HepG2 (cell line): ENCODE data around the gene SDK1. TPM values are rescaled to one million over a fixed set of nuclear protein-coding genes. Genes with fewer than 3 reads are reported as not detected.

ENCODE experiments used
- ATAC-seq: fragments of 200-7000 bp; cut with Tn5 transposase; 3 replicates; pipeline ENCODE4 v1.9.1; 2020; ENCODE audit warnings: mild to moderate bottlenecking, moderate library complexity
- BruUV-seq: library from RNA; stranded (reverse); fragments of 400-500 nt; replicated peaks from 2 replicates; lab custom pipeline; 2021; lab: Mats Ljungman, UMichigan
- CTCF ChIA-PET: fragments of 300-600 bp; formaldehyde crosslinking; extraction: SDS; loops from one replicate; lab custom pipeline; 2021; ENCODE audit warnings: low total read pairs, inconsistent platforms, low intra/inter-chr PET ratio; lab: Yijun Ruan, JAX
- POLR2A ChIA-PET: fragments of 350-600 bp; sonication (Branson Sonifier 250); formaldehyde crosslinking; loops from one replicate; lab custom pipeline; 2020; ENCODE audit warnings: antibody characterized with exemption, inconsistent platforms; lab: Yijun Ruan, JAX
- DNase-seq: peaks from one replicate; pipeline ENCODE4 v3.0.0-alpha.2; 2015; ENCODE audit warnings: low spot score
- FAIRE-seq: peaks from 3 replicates; lab custom pipeline; 2011; peaks lifted over from hg19 to GRCh38; lab: Jason Lieb, UNC
- H2AFZ ChIP-seq: one replicate; pipeline ENCODE4 v1.6.1; 2011; ENCODE audit warnings: low read length, inconsistent platforms
- H3K27ac ChIP-seq: fragments of 300-600 bp; 3 replicates; pipeline ENCODE4 v1.8.0; 2011; ENCODE audit warnings: mixed run types, mild to moderate bottlenecking, mixed read lengths, low read length, inconsistent platforms; ENCODE audit not compliant: insufficient read depth; ENCODE audit errors: extremely low read length
- H3K27me3 ChIP-seq, 2 experiments: fragments of 200-600 bp in 1 of 2; 2 replicates in 1 of 2; 3 replicates in 1 of 2; pipeline versions ENCODE4 v1.6.0 to v1.8.0; 2011; ENCODE audit warnings: low read length in 2 of 2, mild to moderate bottlenecking in 2 of 2, moderate library complexity in 2 of 2, inconsistent platforms in 1 of 2; ENCODE audit not compliant: insufficient read depth in 2 of 2, control insufficient read depth in 1 of 2
- H3K36me3 ChIP-seq, 2 experiments: fragments of 200-600 bp in 1 of 2; replicated peaks in 1 of 2; 2 replicates in 1 of 2; 3 replicates in 1 of 2; pipeline versions ENCODE4 v1.5.1 to v1.8.0; 2011; ENCODE audit warnings: low read length in 2 of 2, inconsistent platforms in 1 of 2; ENCODE audit not compliant: insufficient read depth in 2 of 2, control insufficient read depth in 1 of 2
- H3K4me1 ChIP-seq: 2 replicates; pipeline ENCODE4 v1.5.1; 2012; ENCODE audit warnings: low read length, inconsistent platforms; ENCODE audit not compliant: insufficient read depth
- H3K4me2 ChIP-seq: 2 replicates; pipeline ENCODE4 v1.6.0; 2011; ENCODE audit warnings: low read depth, low read length, inconsistent platforms
- H3K4me3 ChIP-seq, 3 experiments: fragments of 200-600 bp in 1 of 3; sonication (generic), shearing (Covaris generic) in 1 of 3; replicated peaks in 1 of 3; 2 replicates each; pipeline ENCODE4 v1.5.1; 2011 to 2016; ENCODE audit warnings: low read length in 3 of 3, inconsistent platforms in 2 of 3, low read depth in 2 of 3, mild to moderate bottlenecking in 2 of 3, control low read depth in 1 of 3, mixed read lengths in 1 of 3; ENCODE audit not compliant: insufficient read depth in 1 of 3
- H3K79me2 ChIP-seq: one replicate; pipeline ENCODE4 v1.6.1; 2011; ENCODE audit warnings: low read length, inconsistent platforms; ENCODE audit not compliant: insufficient read depth
- H3K9ac ChIP-seq: 2 replicates; pipeline ENCODE4 v1.6.0; 2011; ENCODE audit warnings: mild to moderate bottlenecking, low read depth, low read length, inconsistent platforms; ENCODE audit not compliant: insufficient read depth
- H3K9me3 ChIP-seq: 2 replicates; pipeline ENCODE4 v1.5.1; 2012; ENCODE audit warnings: mild to moderate bottlenecking, low read length
- H4K20me1 ChIP-seq: 2 replicates; pipeline ENCODE4 v1.6.0; 2011; ENCODE audit warnings: inconsistent platforms, mild to moderate bottlenecking, low read length, moderate library complexity; ENCODE audit not compliant: insufficient read depth
- BRD4 ChIP-seq: sonication (generic); formaldehyde crosslinking; IDR thresholded peaks from 2 replicates; pipeline ENCODE4 v1.4.0; 2020; ENCODE audit warnings: missing genetic modification reagents
- CEBPB ChIP-seq: IDR thresholded peaks from 2 replicates; pipeline ENCODE4 v1.6.1; 2011; ENCODE audit warnings: low read depth, low read length, improper control_type of control experiment, borderline replicate concordance
- ERF ChIP-seq: IDR thresholded peaks from 2 replicates; pipeline ENCODE4 v1.6.1; 2018; ENCODE audit warnings: missing biosample characterization, missing genetic modification reagents
- FOXP4 ChIP-seq: sonication (generic); formaldehyde crosslinking; IDR thresholded peaks from 2 replicates; pipeline ENCODE4 v1.4.0; 2020; ENCODE audit warnings: missing genetic modification reagents
- HIC2 ChIP-seq: sonication (generic); formaldehyde crosslinking; IDR thresholded peaks from 2 replicates; pipeline ENCODE4 v1.9.0; 2022; ENCODE audit warnings: low read depth, missing genetic modification reagents
- HOXA3 ChIP-seq: sonication (generic); formaldehyde crosslinking; IDR thresholded peaks from 2 replicates; pipeline ENCODE4 v1.5.0; 2020; ENCODE audit warnings: missing genetic modification reagents
- KDM1A ChIP-seq: IDR thresholded peaks from 2 replicates; pipeline ENCODE4 v1.6.1; 2016; ENCODE audit warnings: missing compliant biosample characterization
- PHF20 ChIP-seq: sonication (generic); formaldehyde crosslinking; IDR thresholded peaks from 2 replicates; pipeline ENCODE4 v1.5.0; 2020; ENCODE audit warnings: mild to moderate bottlenecking, missing genetic modification reagents
- RFX1 ChIP-seq: fragments of 450-650 bp; IDR thresholded peaks from 2 replicates; pipeline ENCODE4 v1.6.1; 2017
- SNRNP70 ChIP-seq: fragments of 200-400 bp; formaldehyde crosslinking; IDR thresholded peaks from 2 replicates; pipeline ENCODE4 v1.6.1; 2017; ENCODE audit warnings: mild to moderate bottlenecking, low read depth, low read length, moderate library complexity
- SOX6 ChIP-seq, 2 experiments: fragments of 450-650 bp in 1 of 2; sonication (generic) in 1 of 2; formaldehyde crosslinking in 1 of 2; IDR thresholded peaks; 2 replicates each; pipeline versions ENCODE4 v1.4.0 to v1.6.1; 2017 to 2020; ENCODE audit warnings: antibody characterized with exemption in 1 of 2, mild to moderate bottlenecking in 1 of 2, missing genetic modification reagents in 1 of 2
- SP140L ChIP-seq: sonication (generic); formaldehyde crosslinking; IDR thresholded peaks from 2 replicates; pipeline ENCODE4 v1.4.0; 2020; ENCODE audit warnings: missing genetic modification reagents, borderline replicate concordance
- TAF1 ChIP-seq: sonication (generic); formaldehyde crosslinking; IDR thresholded peaks from 2 replicates; pipeline ENCODE4 v1.4.0; 2020; ENCODE audit warnings: missing genetic modification reagents
- TBL1XR1 ChIP-seq: fragments of 150-350 bp; IDR thresholded peaks from 2 replicates; pipeline ENCODE4 v1.6.1; 2014; ENCODE audit warnings: borderline replicate concordance, low read length; ENCODE audit not compliant: partially characterized antibody
- XBP1 ChIP-seq: sonication (generic); formaldehyde crosslinking; IDR thresholded peaks from 2 replicates; pipeline ENCODE4 v1.5.0; 2020; ENCODE audit warnings: missing genetic modification reagents
- ZNF253 ChIP-seq: sonication (generic); formaldehyde crosslinking; IDR thresholded peaks from 2 replicates; pipeline ENCODE4 v1.8.0; 2022; ENCODE audit warnings: mild to moderate bottlenecking, missing genetic modification reagents, borderline replicate concordance
- ZNF34 ChIP-seq: sonication (generic); formaldehyde crosslinking; IDR thresholded peaks from 2 replicates; pipeline ENCODE4 v1.4.0; 2020; ENCODE audit warnings: mild to moderate bottlenecking, missing genetic modification reagents, borderline replicate concordance
- ZNF468 ChIP-seq: sonication (generic); formaldehyde crosslinking; IDR thresholded peaks from 2 replicates; pipeline ENCODE4 v1.8.0; 2022; ENCODE audit warnings: mild to moderate bottlenecking, moderate library complexity, missing genetic modification reagents
- ZNF784 ChIP-seq: sonication (generic); formaldehyde crosslinking; IDR thresholded peaks from 2 replicates; pipeline ENCODE4 v1.5.1; 2020; ENCODE audit warnings: missing genetic modification reagents, mild to moderate bottlenecking, borderline replicate concordance
- ZNF883 ChIP-seq: sonication (generic); formaldehyde crosslinking; IDR thresholded peaks from 2 replicates; pipeline ENCODE4 v1.5.1; 2020; ENCODE audit warnings: mild to moderate bottlenecking, missing genetic modification reagents; ENCODE audit errors: not compliant biosample characterization
- WGBS: methylation state at CpG from one replicate; pipeline ENCODE4 v1.1.6; 2017; ENCODE audit warnings: low lambda C conversion rate; 5-methylcytosine and 5-hydroxymethylcytosine counted together
- in situ Hi-C: cut with HindIII; loops from 2 replicates; pipeline ENCODE4 v1.10.0; 2017; ENCODE audit warnings: low pct_unique_long_range_greater_than_20kb; ENCODE audit not compliant: extremely low pct_ligation_motif_present
- intact Hi-C: fragments of 100-400 bp; cut with micrococcal nuclease; formaldehyde crosslinking; loops from one replicate; pipeline ENCODE4 v1.10.0; 2022; ENCODE audit not compliant: unreplicated experiment
- polyA plus RNA-seq, 8 experiments: library from polyadenylated mRNA; depleted of rRNA in 3 of 8; stranded (reverse) in 7 of 8; unstranded in 1 of 8; fragments of >200 nt; fragmentation: Illumina TruSeq in 4 of 8; extraction: Trizol in 4 of 8; gene quantifications; 2 replicates each; pipeline versions ENCODE4 v1.2.1 to v1.2.3, GENCODE V29; 2011 to 2016; ENCODE audit warnings: low read depth in 4 of 8, missing spikeins in 1 of 8, mixed read lengths in 1 of 8; ENCODE audit not compliant: insufficient read depth in 1 of 8
- total RNA-seq, 5 experiments: library from RNA; depleted of rRNA; stranded (reverse); fragments of >200 nt; fragmentation: Illumina TruSeq; extraction: Trizol; gene quantifications; 2 replicates each; pipeline ENCODE4 v1.2.3, GENCODE V29; 2016; ENCODE audit warnings: low read depth in 1 of 5

Gene SDK1
- total and polyA plus RNA-seq, 2 of the 13 experiments (the other 11 are each of a cell fraction or from before 2014, with no cell fraction given): 0.35 to 2.4 TPM

- no peak overlapping the region for H3K9ac ChIP-seq
- in situ Hi-C loops: no loop called here
- TF ChIP-seq SP140L (no peak), ERF (CRISPR knock-in tag) (no peak), ZNF34 (CRISPR knock-in tag) (no peak), HOXA3 (CRISPR knock-in tag) (no peak), ZNF784 (no peak), HIC2 (CRISPR knock-in tag) (no peak), TAF1 (no peak), KDM1A (CRISPR knock-in tag) (no peak), PHF20 (CRISPR knock-in tag) (no peak), RFX1 (no peak), FOXP4 (CRISPR knock-in tag) (no peak), XBP1 (CRISPR knock-in tag) (no peak), SNRNP70 (no peak), SOX6 (IDR thresholded peaks at IDR 0.05) (no peak), SOX6 (CRISPR knock-in tag; IDR thresholded peaks at IDR 0.05) (no peak), TBL1XR1 (no peak), ZNF253 (CRISPR knock-in tag) (no peak), ZNF468 (no peak), BRD4 (CRISPR knock-in tag) (no peak), CEBPB (no peak), ZNF883 (no peak)
- no peak overlapping the region for H3K27ac ChIP-seq
- H3K79me2 ChIP-seq: no peaks in the 10 kb centered on the region
- no peak overlapping the region for H3K4me2 ChIP-seq
- BruUV-seq: no TSS peak
- 66% methylated on average over 4 of the region's 7 CpGs for whole genome bisulfite sequencing
- no peak overlapping the region for H2AFZ ChIP-seq
- H3K4me1 ChIP-seq: no peaks in the 10 kb centered on the region
- no peak for ATAC-seq
- no peaks in the 10 kb centered on the region for H3K9me3 ChIP-seq
- H3K36me3 ChIP-seq: no peaks in the 10 kb centered on the region
- no peak overlapping the region for H3K4me3 ChIP-seq
- ChIA-PET CTCF (no interaction called here), POLR2A (no interaction called here)
- no peaks in the 10 kb centered on the region for H4K20me1 ChIP-seq
- no peak for FAIRE-seq
- intact Hi-C loops: no loop called here
- no peaks in the 10 kb centered on the region for H3K27me3 ChIP-seq
- DNase-seq: no peak
Observed at GRCh38 chr7:4168541-4168940, 867.5 kb downstream of the SDK1 start.
